HG03520 (cell line): ENCODE results near the gene CEP135.
"Not testable (repeated sequence)": the region's sequence is repeated elsewhere in the genome, so short reads cannot be mapped to it uniquely, and the experiment has no call there.

Experiments used
- ATAC-seq: cut with Tn5 transposase; IDR thresholded peaks from one replicate; pipeline ENCODE4 v1.9.1; 2021; ENCODE audit warnings: mild to moderate bottlenecking, moderate library complexity; ENCODE audit not compliant: unreplicated experiment

CEP135 gene

GRCh38 chr4:55948726-55949481 lies at the start of gene CEP135:
Gene CEP135, plus strand, starts transcription at chr4:55948945. Its CDS starts 3,186 bp downstream, at chr4:55952131.
- peak; percentile 73 for ATAC-seq

- ATAC-seq: no peak
These were observed 46.1 kb upstream of the CEP135 start for GRCh38 chr4:55902677-55903076.

GRCh38 chr4:55903577-55903976 lies 45.2 kb upstream of the CEP135 start:
- no peak for ATAC-seq

DNA sequence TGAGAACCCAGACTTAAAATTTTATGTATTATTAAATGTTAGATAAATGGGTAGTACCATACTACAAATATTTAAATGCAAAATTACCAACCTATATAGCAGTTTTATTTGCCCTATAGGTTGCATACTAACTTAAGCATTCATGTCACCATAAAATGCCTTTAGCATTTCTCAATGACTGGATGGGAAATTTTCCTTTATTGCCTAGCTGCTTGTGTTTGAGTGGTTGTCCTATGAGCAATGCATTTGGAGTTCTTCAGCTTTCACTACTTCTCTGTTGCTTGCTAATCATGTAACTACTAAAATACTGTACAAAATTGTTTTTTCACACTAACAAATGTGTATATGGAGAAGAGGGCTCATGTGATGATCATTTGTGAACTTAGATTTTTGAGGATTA lies 44.2 kb upstream of the CEP135 start:
- ATAC-seq: no peak

DNA sequence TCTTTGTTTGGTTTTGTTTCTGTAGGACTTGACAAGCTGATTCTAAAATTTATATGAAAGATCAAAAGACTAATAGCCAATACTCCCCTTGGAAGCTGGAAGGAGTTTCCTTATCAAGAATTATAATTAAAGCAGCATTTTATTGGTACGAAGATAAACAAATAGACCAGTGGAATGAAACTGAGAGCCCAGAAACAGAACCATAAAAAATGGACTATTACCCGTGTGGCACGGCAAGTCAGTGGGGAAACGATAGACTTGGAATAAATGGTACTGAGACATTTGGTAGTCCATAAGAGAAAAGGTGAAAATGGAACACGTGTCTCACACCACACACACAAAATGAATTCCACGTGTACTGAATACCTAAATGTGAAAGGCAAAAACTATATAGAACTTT lies 42.4 kb upstream of the CEP135 start:
- no peak for ATAC-seq

- no peak for ATAC-seq
These were observed 41.8 kb upstream of the CEP135 start for GRCh38 chr4:55906989-55907388.

DNA sequence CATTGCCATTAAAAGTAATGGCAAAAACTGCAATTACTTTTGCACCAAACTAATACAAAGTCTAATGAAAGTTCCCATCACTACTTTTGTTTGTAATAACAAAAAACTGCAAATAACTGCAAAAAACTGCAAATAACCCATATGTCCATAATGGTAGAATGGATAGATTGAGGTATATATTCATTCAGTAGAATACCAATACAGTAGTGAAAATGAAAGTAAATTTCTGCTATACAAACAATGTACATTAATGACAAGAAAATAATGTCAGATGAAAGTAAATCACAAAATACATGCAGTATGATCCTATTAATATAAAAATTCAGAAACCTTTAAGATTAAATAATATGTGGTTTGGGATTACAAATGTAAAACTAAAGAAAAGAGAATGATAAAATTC lies 41.3 kb upstream of the CEP135 start:
- no peak for ATAC-seq

DNA sequence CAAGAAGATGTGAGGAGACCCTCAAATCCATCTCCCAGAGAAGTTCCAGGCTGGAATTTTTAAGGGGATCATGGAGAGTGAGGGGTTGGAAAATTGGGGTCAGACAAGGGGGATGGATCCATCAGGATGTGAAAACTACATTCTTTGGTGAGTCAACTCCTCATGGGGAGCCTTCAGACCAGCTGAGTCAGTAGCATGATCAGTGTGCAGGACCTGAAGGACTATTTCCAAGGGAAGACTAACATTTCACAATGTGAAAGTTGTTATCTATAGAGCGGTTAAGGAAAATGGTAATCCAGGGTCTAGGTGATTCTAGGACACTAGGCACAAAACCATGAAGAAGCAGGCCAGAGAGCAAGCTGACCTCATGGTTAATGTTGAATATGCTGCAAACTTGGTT lies 38.6 kb upstream of the CEP135 start:
- no peak for ATAC-seq

DNA sequence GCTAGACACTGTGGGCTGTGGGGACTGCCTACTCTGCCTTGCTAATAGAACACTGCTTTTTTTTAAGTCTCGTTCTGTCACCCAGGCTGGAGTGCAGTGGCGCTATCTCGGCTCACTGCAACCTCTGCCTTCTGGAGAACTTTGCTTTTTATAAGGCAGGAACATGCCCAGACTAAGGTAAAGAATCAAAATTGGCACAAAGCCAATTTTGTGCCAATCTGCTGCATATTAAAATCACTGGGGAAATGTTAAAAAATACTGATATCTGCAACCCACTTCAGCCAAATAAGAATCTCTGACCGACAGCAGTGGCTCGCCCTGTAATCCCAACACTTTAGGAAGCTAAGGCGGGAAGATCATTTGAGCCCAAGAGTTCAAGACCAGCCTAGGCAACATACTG lies 36.5 kb upstream of the CEP135 start:
- no peak for ATAC-seq

GRCh38 chr4:55920571-55920970 lies 28.2 kb upstream of the CEP135 start:
- ATAC-seq: no peak

DNA sequence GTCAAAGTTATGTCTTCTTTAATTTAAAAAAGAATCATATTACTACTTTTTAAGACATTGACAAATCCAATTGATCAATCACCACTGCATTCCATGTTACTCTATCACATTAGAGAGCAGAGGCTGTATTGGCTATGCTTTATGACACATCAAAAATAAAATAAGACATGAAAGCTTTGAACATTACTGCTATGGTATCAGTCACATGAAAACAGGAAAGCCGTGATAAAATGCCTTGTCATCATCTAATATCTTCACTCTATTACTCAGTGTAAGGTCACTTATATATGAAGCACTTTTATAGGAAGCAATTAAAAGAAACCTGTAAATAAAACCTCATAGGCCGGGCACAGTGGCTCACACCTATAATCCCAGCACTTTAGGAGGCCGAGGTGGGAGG lies 27.7 kb upstream of the CEP135 start:
- no peak for ATAC-seq

- no peak for ATAC-seq
These were observed 23.5 kb upstream of the CEP135 start for GRCh38 chr4:55925241-55925640.

- no peak for ATAC-seq
These were observed 22.1 kb upstream of the CEP135 start for GRCh38 chr4:55926610-55927009.

GRCh38 chr4:55927803-55928437 lies 20.8 kb upstream of the CEP135 start:
- no peak for ATAC-seq

DNA sequence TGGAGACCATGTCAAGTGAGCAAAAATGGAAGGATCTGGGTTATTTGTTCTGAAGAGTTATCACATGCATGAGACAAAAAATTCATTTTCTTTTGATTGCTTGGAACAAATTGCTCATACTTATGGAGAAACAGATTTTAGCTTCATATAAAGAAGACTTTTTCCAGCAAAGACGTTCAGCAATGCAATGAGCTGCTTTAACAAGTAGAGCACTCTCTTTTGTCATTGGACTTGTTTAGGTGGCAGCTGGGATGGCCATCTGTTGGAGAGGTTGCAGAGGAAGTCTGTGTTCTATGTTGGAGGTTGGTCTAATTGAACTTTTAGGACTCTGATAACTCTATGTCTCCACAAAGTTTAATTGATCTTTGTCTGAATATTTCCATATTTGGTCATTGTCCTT lies 19.9 kb upstream of the CEP135 start:
- no peak for ATAC-seq

- no peak for ATAC-seq
These were observed 17.7 kb upstream of the CEP135 start for GRCh38 chr4:55931043-55931442.

GRCh38 chr4:55931833-55932232 lies 16.9 kb upstream of the CEP135 start:
- no peak for ATAC-seq

- no peak for ATAC-seq
These were observed 16.2 kb upstream of the CEP135 start for GRCh38 chr4:55932511-55932910.

DNA sequence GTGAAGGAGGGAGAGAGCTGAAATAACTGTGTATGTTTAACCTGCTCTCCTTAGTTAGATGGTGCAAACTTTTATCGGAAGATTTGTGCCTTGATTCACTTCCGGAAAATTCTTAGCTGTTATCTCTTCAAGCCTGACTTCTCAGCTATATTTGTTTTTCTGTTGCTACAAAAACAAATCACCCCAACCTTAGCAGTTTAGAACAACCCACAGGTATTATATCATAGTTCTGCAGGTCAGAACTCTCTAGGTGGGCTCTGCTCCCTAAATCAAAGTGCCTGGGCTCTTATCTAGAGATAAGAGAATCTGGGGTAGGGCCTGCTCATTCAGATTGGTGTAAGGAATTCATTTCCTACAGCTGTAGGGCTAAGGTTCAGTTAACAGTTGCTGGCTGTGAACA lies 15.1 kb upstream of the CEP135 start:
- no peak for ATAC-seq

DNA sequence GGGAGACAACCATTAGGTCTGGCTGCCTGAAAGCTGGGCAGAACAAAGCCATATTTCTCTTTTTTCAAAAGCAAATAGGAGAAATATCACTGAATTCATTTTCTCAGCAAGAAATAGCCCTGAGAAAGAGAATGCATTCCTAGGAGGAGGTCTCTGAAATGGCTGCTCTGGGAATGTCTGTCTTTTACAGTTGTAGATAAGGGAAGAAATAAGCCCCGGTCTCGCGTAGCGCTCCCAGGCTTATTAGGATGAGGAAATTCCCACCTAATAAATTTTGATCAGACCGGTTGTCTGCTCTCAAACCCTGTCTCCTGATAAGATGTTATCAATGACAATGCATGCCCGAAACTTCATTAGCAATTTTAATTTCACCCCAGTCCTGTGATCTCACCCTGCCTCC lies 12.8 kb upstream of the CEP135 start:
- ATAC-seq: not testable (repeated sequence)

- ATAC-seq: no peak
These were observed 10.3 kb upstream of the CEP135 start for GRCh38 chr4:55938481-55938880.

GRCh38 chr4:55939421-55939820 lies 9.3 kb upstream of the CEP135 start:
- no peak for ATAC-seq
